GM10266 (cell line): Measurements from ENCODE around the gene IFIT5.
"Not testable (repeated sequence)": the region's sequence is repeated elsewhere in the genome, so short reads cannot be mapped to it uniquely, and the experiment has no call there.

Experiments used
- DNase-seq: peaks from one replicate; pipeline ENCODE4 v3.0.0; 2012; ENCODE audit errors: extremely low spot score
- TF ChIP-seq, protein P1 (sequence below): IDR thresholded peaks from 2 replicates; pipeline ENCODE4 v1.5.1; 2012; ENCODE audit warnings: mild to moderate bottlenecking, low read depth; ENCODE audit not compliant: control insufficient read depth, insufficient read depth; ENCODE audit errors: missing control alignments

IFIT5 gene

GRCh38 chr10:89395141-89395540 lies 19.2 kb upstream of the IFIT5 start:
- TF ChIP-seq, protein P1, sequence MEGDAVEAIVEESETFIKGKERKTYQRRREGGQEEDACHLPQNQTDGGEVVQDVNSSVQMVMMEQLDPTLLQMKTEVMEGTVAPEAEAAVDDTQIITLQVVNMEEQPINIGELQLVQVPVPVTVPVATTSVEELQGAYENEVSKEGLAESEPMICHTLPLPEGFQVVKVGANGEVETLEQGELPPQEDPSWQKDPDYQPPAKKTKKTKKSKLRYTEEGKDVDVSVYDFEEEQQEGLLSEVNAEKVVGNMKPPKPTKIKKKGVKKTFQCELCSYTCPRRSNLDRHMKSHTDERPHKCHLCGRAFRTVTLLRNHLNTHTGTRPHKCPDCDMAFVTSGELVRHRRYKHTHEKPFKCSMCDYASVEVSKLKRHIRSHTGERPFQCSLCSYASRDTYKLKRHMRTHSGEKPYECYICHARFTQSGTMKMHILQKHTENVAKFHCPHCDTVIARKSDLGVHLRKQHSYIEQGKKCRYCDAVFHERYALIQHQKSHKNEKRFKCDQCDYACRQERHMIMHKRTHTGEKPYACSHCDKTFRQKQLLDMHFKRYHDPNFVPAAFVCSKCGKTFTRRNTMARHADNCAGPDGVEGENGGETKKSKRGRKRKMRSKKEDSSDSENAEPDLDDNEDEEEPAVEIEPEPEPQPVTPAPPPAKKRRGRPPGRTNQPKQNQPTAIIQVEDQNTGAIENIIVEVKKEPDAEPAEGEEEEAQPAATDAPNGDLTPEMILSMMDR = no peak
- DNase-seq = no peak

- no peak for DNase-seq
- TF ChIP-seq, protein P1 = no peak
These were observed 16.2 kb upstream of the IFIT5 start for GRCh38 chr10:89398003-89398749.

- TF ChIP-seq, protein P1 = no peak
- no peak for DNase-seq
These were observed 14.4 kb upstream of the IFIT5 start for GRCh38 chr10:89399956-89400355.

GRCh38 chr10:89403043-89403442 lies 11.3 kb upstream of the IFIT5 start:
- TF ChIP-seq, protein P1 = no peak
- DNase-seq = no peak

- TF ChIP-seq, protein P1 = no peak
- no peak for DNase-seq
These were observed 10.0 kb upstream of the IFIT5 start for GRCh38 chr10:89404104-89405047.

GRCh38 chr10:89406178-89406577 lies 8.2 kb upstream of the IFIT5 start:
- DNase-seq = not testable (repeated sequence)

- DNase-seq = not testable (repeated sequence)
These were observed 6.6 kb upstream of the IFIT5 start for GRCh38 chr10:89407792-89408191.

GRCh38 chr10:89409282-89409681 lies 5.1 kb upstream of the IFIT5 start:
- not testable (repeated sequence) for DNase-seq

- not testable (repeated sequence) for DNase-seq
These were observed 3.8 kb upstream of the IFIT5 start for GRCh38 chr10:89410551-89410950.

GRCh38 chr10:89411135-89411534 lies 3.2 kb upstream of the IFIT5 start:
- DNase-seq = not testable (repeated sequence)

DNA sequence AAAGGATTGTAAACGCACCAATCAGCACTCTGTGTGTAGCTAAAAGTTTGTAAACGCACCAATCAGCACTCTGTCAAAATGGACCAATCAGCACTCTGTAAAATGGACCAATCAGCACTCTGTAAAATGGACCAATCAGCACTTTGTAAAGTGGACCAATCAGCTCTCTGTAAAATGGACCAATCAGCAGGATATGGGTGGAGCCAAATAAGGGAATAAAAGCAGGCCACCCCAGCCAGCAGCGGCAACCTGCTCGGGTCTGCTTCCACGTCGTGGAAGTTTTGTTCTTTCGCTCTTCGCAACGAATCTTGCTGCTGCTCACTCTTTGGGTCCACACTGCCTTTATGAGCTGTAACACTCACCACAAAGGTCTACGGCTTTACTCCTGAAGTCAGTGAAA lies 2.1 kb upstream of the IFIT5 start:
- DNase-seq = not testable (repeated sequence)
